CD4-positive, alpha-beta T cell (primary cell): ENCODE measurements around the gene PCNX3. TPM values are rescaled to one million over a fixed set of nuclear protein-coding genes. Genes with fewer than 3 reads are reported as not detected.

Experiments used
- ATAC-seq: fragments of 200-7000 bp; cut with Tn5 transposase; one replicate; pipeline ENCODE4 v1.10.0; 2022; ENCODE audit warnings: mild to moderate bottlenecking; ENCODE audit not compliant: poor library complexity
- CTCF ChIA-PET: fragments of 350-600 bp; sonication (Branson Sonifier 250); formaldehyde crosslinking; loops from one replicate; lab custom pipeline; 2021; ENCODE audit warnings: antibody characterized with exemption, inconsistent platforms; lab: Charles Lee
- POLR2A ChIA-PET: fragments of 350-600 bp; sonication (Branson Sonifier 250); formaldehyde crosslinking; loops from one replicate; lab custom pipeline; 2021; ENCODE audit warnings: antibody characterized with exemption, inconsistent platforms; lab: Charles Lee
- DNase-seq, 14 experiments: peaks; one replicate each; pipeline ENCODE4 v3.0.0-alpha.2; 2013 to 2020; ENCODE audit warnings: mixed read lengths in 2 of 14
- H3K27ac ChIP-seq, 2 donors: one replicate each; pipeline versions ENCODE4 v1.5.1 to v1.7.0; 2013; ENCODE audit warnings: low read length in 2 of 2, low read depth in 1 of 2, mild to moderate bottlenecking in 1 of 2
- H3K27me3 ChIP-seq, 2 experiments: 1 replicate in 1 of 2; 2 replicates in 1 of 2; pipeline versions ENCODE4 v1.6.1 to v1.7.0; 2013; ENCODE audit warnings: low read length in 2 of 2, control low read depth in 1 of 2, mild to moderate bottlenecking in 1 of 2, moderate library complexity in 1 of 2; ENCODE audit not compliant: insufficient read depth in 2 of 2, control insufficient read depth in 1 of 2
- H3K36me3 ChIP-seq: one replicate; pipeline ENCODE4 v1.6.1; 2013; ENCODE audit warnings: low read length, control low read depth; ENCODE audit not compliant: insufficient read depth
- H3K4me1 ChIP-seq: one replicate; pipeline ENCODE4 v1.6.1; 2013; ENCODE audit warnings: low read length, control low read depth; ENCODE audit not compliant: insufficient read depth
- H3K4me3 ChIP-seq: one replicate; pipeline ENCODE4 v1.5.1; 2013; ENCODE audit warnings: mild to moderate bottlenecking, low read length, moderate library complexity
- H3K9me3 ChIP-seq, 2 experiments: 1 replicate in 1 of 2; 2 replicates in 1 of 2; pipeline versions ENCODE4 v1.6.1 to v1.7.0; 2013; ENCODE audit warnings: low read length in 2 of 2, mild to moderate bottlenecking in 2 of 2, control low read depth in 1 of 2, moderate library complexity in 1 of 2; ENCODE audit not compliant: control insufficient read depth in 1 of 2, insufficient read depth in 1 of 2
- H3K27ac Mint-ChIP-seq: one replicate; pipeline ENCODE4 v1.8.0; 2020; ENCODE audit warnings: mixed read lengths
- H3K27me3 Mint-ChIP-seq: one replicate; pipeline ENCODE4 v1.8.0; 2021; ENCODE audit warnings: mixed read lengths
- H3K36me3 Mint-ChIP-seq: one replicate; pipeline ENCODE4 v1.8.0; 2021; ENCODE audit warnings: low read depth, mixed read lengths
- H3K4me1 Mint-ChIP-seq: one replicate; pipeline ENCODE4 v1.8.0; 2021; ENCODE audit warnings: low read depth, mixed read lengths
- H3K4me3 Mint-ChIP-seq: one replicate; pipeline ENCODE4 v1.8.0; 2020; ENCODE audit warnings: mild to moderate bottlenecking, mixed read lengths
- H3K9me3 Mint-ChIP-seq: one replicate; pipeline ENCODE4 v1.8.0; 2020; ENCODE audit warnings: mixed read lengths
- intact Hi-C, 2 experiments: fragments of 100-400 bp; cut with DNase I in 1 of 2; cut with micrococcal nuclease in 1 of 2; formaldehyde crosslinking; loops; one replicate each; pipeline versions ENCODE4 v1.15.1 to v1.9.0; 2023 to 2025; cut with DNase I, micrococcal nuclease
- total RNA-seq, 174 experiments: library from RNA in 2 of 174; stranded (reverse) in 2 of 174; gene quantifications; one replicate each; pipeline ENCODE4 v1.2.3 and lab custom pipeline; 2021 to 2026
- TF ChIP-seq, protein P1 (sequence below): fragments of 200-600 bp; IDR thresholded peaks from one replicate; pipeline ENCODE4 v1.8.0; 2022; ENCODE audit warnings: antibody characterized with exemption, mild to moderate bottlenecking

Gene PCNX3
- total RNA-seq, 2 experiments from 2014 or later, result 37.3 to 40.5 TPM

DNA sequence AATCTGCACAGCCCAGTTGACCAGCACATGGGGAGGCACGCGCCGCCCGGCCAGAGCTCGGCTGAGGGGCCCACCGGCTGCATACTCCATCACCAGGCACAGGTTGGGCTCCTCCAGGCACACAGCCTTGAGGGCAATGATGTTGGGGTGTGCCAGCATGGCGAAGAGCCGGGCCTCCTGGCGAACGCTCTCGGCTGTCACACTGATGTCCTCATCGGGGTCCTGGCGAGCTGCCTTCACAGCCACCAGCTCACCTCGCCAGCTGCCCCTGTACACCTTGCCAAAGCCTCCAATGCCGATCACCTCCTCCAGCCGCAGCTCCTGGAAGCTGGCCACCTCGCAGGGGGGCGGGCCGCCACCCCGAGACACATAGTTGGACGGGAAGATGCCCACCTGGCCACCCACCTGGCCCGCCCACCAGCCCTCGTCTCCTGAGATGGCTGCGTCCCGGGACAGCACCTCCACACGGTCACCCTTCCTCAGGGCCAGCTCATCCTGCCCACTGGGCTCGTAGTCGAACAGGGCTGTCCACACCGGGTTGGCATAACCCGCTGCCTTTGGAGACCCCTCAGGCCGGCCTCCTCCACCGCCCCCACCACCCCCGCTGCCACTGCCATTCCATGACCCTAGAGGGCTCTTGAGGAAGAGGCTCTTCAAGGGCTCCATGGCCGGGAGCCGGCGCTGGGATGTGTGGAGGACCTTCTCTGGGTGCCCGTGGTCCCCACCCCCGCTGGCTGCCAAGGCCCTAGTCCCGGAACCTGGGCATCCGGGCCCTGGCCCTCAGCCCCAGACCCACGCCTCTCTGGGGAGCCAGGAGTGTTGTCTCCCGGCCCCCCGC lies 2.3 kb upstream of the PCNX3 start:
- DNase-seq (peak in 4 of 14 experiments; percentile 15 to 59 (median 32)), ATAC-seq (no peak)
- ChIA-PET CTCF (interaction anchor here (1.7 kb wide), 1 partner anchor 73 kb away, joined by 7 read pairs; no protein-coding TSS in a partner anchor), POLR2A (interaction anchor here (0.6 to 6.0 kb wide), 10 partner anchors 11 to 1296 kb away, joined by 3 to 79 read pairs (median 39); partner anchors contain the start of genes FAM89B, MALAT1, PRDX5 and RELA)
- no peaks in the 10 kb centered on the region for H3K9me3 ChIP-seq
- Mint-ChIP-seq H3K36me3 (peaks cover 69% of the 10 kb centered on the region), H3K27me3 (no peaks in the 10 kb centered on the region), H3K4me3 (peak overlapping the region; percentile 93), H3K4me1 (peaks cover 57% of the 10 kb centered on the region), H3K27ac (peak overlapping the region; percentile 93), H3K9me3 (no peaks in the 10 kb centered on the region)
- peak overlapping the region; percentile 94 for H3K27ac ChIP-seq
- peak overlapping the region; percentile 93 for H3K4me3 ChIP-seq
- H3K27me3 ChIP-seq, result no peaks in the 10 kb centered on the region
- TF ChIP-seq, protein P1, sequence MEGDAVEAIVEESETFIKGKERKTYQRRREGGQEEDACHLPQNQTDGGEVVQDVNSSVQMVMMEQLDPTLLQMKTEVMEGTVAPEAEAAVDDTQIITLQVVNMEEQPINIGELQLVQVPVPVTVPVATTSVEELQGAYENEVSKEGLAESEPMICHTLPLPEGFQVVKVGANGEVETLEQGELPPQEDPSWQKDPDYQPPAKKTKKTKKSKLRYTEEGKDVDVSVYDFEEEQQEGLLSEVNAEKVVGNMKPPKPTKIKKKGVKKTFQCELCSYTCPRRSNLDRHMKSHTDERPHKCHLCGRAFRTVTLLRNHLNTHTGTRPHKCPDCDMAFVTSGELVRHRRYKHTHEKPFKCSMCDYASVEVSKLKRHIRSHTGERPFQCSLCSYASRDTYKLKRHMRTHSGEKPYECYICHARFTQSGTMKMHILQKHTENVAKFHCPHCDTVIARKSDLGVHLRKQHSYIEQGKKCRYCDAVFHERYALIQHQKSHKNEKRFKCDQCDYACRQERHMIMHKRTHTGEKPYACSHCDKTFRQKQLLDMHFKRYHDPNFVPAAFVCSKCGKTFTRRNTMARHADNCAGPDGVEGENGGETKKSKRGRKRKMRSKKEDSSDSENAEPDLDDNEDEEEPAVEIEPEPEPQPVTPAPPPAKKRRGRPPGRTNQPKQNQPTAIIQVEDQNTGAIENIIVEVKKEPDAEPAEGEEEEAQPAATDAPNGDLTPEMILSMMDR, result no peak
- intact Hi-C loops, result no loop called here
- peaks cover 44% of the 10 kb centered on the region for H3K36me3 ChIP-seq
- H3K4me1 ChIP-seq, result peaks cover 73% of the 10 kb centered on the region

DNA sequence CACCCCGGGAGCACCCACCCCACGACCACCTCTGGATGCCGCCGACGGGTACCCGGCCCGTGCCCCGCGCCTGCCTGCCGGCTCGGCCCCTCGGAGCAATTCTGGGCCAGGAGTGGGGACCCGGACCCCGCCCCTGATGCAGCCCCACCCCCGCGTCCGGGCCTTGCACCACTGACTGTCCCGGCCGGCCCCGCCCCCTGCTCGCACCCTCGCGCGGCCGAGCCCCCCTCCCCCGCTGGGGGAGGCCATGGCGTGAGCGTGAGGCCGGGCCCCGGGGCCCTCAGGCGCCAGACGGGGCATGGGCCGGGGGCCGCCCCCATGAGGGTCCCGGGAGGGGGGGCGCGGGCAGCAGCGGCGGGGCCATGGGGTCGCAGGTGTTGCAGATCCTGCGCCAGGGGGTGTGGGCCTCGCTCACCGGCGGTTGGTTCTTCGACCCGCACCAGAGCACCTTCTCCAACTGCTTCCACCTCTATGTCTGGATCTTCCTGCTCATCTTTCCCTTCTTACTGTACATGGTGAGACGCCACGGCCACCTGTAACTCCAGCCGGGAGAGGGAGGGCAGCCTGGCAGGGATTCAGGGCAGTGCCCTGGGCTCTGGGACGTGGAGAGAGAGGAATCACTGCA lies 486 bp downstream of the PCNX3 start:
- Histone ChIP-seq H3K27me3 (no peaks in the 10 kb centered on the region), H3K27ac (peak overlapping the region; percentile 78 to 94), H3K36me3 (peaks cover 47% of the 10 kb centered on the region), H3K4me3 (peak overlapping the region; percentile 93), H3K9me3 (no peaks in the 10 kb centered on the region), H3K4me1 (peaks cover 60% of the 10 kb centered on the region)
- ATAC-seq, result no peak
- TF ChIP-seq, protein P1, result no peak
- intact Hi-C loops, result loop anchor here (1.0 to 5.0 kb wide), 10 partner anchors 23 to 242 kb away; partner anchors contain the start of genes CFL1 (in 2 of the 2), KAT5 (in 1 of the 2), SIPA1 (in 1 of the 2) and ZNRD2 (in 1 of the 2)
- H3K27me3 Mint-ChIP-seq, result no peaks in the 10 kb centered on the region
- CTCF ChIA-PET, result interaction anchor here (1.3 to 3.1 kb wide), 7 partner anchors 10 to 273 kb away, joined by 3 to 10 read pairs (median 6); partner anchors contain the start of genes FIBP, KAT5, MUS81 and SIPA1
- no peaks in the 10 kb centered on the region for H3K9me3 Mint-ChIP-seq
- H3K36me3 Mint-ChIP-seq, result peaks cover 61% of the 10 kb centered on the region
- H3K4me1 Mint-ChIP-seq, result peaks cover 42% of the 10 kb centered on the region
- POLR2A ChIA-PET, result interaction anchor here (0.7 to 6.0 kb wide), 39 partner anchors 10 to 1062 kb away, joined by 3 to 79 read pairs (median 7); partner anchors contain the start of genes BANF1, CCDC85B, CFL1 and DPF2
- peak in 1 of 14 experiments; percentile 45 for DNase-seq
- peak overlapping the region; percentile 93 for H3K27ac Mint-ChIP-seq
- peak overlapping the region; percentile 98 for H3K4me3 Mint-ChIP-seq

DNA sequence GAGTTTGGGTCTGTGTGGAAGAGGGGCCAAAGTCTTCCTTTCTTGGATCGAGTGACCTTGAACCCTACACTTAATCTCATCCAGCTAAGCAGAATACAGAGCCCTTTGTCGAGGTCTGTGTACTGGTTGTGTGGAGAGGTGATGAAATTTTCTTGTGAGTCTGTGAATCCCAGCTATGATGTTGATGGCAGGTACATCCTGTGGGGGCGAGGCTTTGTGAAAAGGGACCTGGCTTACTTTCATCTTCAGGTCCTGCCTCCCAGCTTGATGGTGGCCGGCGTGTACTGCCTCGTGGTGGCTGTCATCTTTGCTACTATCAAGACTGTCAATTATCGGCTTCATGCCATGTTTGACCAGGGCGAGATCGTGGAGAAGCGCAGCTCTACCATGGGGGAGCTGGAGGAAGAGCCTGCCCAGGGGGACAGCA lies 1.0 kb downstream of the PCNX3 start:
- Histone ChIP-seq H3K9me3 (no peaks in the 10 kb centered on the region), H3K4me1 (peaks cover 55% of the 10 kb centered on the region), H3K36me3 (peaks cover 52% of the 10 kb centered on the region), H3K27ac (peak overlapping the region; percentile 19 to 78), H3K4me3 (peak overlapping the region; percentile 93), H3K27me3 (no peaks in the 10 kb centered on the region)
- H3K9me3 Mint-ChIP-seq, result no peaks in the 10 kb centered on the region
- DNase-seq, result peak in 3 of 14 experiments; percentile 34 to 45 (median 35)
- H3K4me1 Mint-ChIP-seq, result peaks cover 44% of the 10 kb centered on the region
- H3K27ac Mint-ChIP-seq, result peak overlapping the region; percentile 81
- TF ChIP-seq, protein P1, result no peak
- POLR2A ChIA-PET, result interaction anchor here (1.0 to 6.0 kb wide), 4 partner anchors 9 to 45 kb away, joined by 3 to 79 read pairs (median 64); partner anchors contain the start of genes RELA and SIPA1
- H3K27me3 Mint-ChIP-seq, result no peaks in the 10 kb centered on the region
- peaks cover 65% of the 10 kb centered on the region for H3K36me3 Mint-ChIP-seq
- intact Hi-C loops, result loop anchor here (2.0 to 5.0 kb wide), 4 partner anchors 22 to 241 kb away; partner anchors contain the start of genes CFL1 (in 1 of the 2), KAT5 (in 1 of the 2) and SIPA1 (in 1 of the 2)
- CTCF ChIA-PET, result interaction anchor here (1.5 to 3.1 kb wide), 3 partner anchors 9 to 95 kb away, joined by 4 to 9 read pairs (median 6); partner anchors contain the start of genes KAT5 and SIPA1
- peak overlapping the region; percentile 96 for H3K4me3 Mint-ChIP-seq
- ATAC-seq, result no peak
